NCI-H146 (cell line): ENCODE measurements around the gene GALP.
"Not testable (repeated sequence)": the region's sequence is repeated elsewhere in the genome, so short reads cannot be mapped to it uniquely, and the experiment has no call there.

Experiments used
- DNase-seq: peaks from one replicate; lab custom pipeline; 2025; lab: John Stamatoyannopoulos, UW

Gene GALP

DNA sequence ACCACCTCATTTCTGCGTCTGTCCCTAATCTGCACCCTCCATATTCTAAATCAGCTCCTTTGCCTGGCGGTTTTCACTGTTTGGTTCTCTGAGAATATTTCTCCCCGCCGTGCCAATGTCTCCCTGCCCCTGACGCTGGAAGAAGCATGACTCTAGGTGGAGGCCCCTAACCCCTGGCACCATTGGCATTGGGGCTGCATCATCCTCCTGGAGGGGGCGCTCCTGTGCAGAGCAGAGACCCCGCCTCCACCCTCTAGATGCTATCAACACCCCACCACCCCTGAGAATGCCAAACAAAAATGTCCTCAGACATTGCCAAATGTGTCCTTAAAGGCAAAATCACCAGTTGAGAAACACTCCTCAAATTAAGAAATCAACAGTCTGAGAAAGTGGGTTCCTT lies 15.3 kb downstream of the GALP start:
- DNase-seq: no peak

DNA sequence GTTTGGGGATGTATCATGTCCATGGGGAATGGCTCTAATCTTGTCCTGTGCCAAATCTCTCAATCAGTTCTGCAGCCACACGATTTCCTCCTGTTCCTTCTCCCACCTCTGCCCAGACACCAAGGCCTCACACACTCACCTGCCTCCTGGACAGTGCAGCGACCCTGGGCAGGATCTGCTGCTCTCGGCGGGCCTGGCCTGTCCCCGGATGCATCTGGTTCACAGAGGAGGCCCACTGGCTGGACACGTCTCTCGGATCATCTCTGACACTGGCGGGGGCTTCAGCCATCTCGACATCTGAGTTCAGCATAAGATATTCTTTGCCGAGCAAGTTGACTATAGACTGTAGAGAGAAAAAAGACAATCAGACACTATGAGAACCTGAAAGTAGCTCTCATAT lies 15.9 kb downstream of the GALP start:
- DNase-seq: no peak

DNA sequence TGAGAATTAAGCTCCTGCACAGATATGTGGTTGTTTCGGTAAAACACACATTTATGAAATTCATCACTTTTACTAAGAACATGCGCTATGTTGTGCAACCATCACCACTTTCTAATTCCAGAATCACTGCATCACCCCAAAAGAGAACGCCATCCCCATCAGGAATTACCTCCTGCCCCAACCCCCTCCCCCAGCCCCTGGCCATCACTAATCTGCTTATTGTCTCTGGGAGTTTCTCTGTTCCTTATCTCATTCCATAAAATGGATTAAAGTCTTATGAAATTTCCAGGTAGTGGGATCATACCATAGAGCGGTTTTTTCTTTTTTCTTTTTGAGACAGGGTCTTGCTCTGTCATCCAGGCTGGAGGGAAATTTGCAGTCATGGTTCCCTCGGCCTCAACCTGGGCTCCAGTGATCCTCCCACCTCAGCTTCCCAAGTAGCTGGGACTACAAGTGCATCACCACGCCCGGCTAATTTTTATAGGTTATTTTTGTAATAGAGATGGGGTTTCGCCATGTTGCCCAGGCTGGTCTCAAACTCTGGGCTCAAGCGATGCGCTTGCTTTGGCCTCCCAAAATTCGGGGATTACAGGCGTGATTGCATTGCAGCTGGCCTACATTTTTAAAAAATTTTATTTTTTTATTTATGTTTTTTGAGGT lies 18.3 kb downstream of the GALP start:
- no peak for DNase-seq

- not testable (repeated sequence) for DNase-seq
These were observed 21.8 kb downstream of the GALP start, which contains the start of gene ZSCAN5B for GRCh38 chr19:56197646-56198045. Gene ZSCAN5B, minus strand, starts transcription at chr19:56197783. Its CDS starts 4,731 bp downstream, at chr19:56193052.

GRCh38 chr19:56199687-56200086 lies 23.9 kb downstream of the GALP start:
- no peak for DNase-seq

DNA sequence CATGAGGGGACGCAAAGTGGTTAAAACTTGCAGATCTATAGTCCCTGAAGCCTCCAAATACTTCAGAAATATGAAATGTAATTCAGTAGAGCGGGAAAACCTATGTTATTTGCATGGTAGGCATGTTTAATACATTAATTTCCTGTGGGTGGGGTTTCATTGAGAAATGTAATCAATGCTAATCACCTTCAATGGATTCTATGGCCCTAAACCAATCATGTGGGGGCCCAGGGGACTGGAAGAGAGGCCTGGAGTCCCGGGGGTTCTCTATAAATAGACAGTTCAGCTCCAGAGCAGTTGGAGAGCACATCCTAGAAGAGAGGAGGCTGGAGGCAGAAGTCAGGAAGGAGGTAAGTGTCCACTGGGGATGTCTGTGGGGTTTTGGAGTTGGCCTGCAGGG lies 26.2 kb downstream of the GALP start, which contains the start of gene ZSCAN5C:
Gene ZSCAN5C, plus strand, starts transcription at position 301 of the 400 bp plus-strand sequence. CDS start 3,641 bp downstream, outside the sequence.
- no peak for DNase-seq

DNA sequence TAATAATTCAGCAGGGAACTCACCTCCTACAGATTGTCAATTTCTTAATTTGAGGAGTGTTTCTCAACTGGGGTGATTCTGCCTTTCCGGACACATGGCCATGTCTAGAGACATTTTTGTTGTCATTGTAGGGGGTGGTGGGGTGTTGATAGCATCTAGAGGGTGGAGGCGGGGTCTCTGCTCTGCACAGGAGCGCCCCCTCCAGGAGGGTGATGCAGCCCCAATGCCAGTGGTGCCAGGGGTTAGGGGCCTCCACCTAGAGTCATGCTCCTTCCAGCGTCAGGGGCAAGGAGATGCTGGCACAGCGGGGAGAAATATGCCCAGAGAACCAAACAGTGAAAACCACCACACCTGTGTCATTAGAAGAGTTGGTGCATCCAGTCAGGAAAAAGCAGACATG lies 31.8 kb downstream of the GALP start:
- DNase-seq: not testable (repeated sequence)

DNA sequence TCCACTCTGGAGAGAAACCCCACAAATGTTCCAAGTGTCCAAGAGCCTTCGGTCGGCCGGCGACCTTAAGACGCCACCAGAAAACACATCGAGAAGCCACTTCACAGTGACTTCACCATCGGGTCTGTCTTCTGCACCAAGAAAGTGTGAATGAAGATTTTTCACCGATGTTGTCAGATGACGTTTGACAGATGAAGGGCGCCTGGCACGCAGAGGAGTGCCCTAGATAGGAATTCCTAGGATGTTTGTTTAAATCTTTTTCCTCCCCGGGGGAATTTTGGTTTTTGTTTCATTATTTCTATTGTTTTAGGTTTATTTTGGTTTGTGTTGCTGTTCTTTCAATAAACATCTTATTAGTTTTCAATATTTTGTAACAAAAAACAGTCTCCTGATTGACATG lies 33.3 kb downstream of the GALP start:
- no peak for DNase-seq

GRCh38 chr19:56210036-56210435 lies 34.2 kb downstream of the GALP start:
- DNase-seq: not testable (repeated sequence)

GRCh38 chr19:56211718-56212117 lies 35.9 kb downstream of the GALP start:
- no peak for DNase-seq

DNA sequence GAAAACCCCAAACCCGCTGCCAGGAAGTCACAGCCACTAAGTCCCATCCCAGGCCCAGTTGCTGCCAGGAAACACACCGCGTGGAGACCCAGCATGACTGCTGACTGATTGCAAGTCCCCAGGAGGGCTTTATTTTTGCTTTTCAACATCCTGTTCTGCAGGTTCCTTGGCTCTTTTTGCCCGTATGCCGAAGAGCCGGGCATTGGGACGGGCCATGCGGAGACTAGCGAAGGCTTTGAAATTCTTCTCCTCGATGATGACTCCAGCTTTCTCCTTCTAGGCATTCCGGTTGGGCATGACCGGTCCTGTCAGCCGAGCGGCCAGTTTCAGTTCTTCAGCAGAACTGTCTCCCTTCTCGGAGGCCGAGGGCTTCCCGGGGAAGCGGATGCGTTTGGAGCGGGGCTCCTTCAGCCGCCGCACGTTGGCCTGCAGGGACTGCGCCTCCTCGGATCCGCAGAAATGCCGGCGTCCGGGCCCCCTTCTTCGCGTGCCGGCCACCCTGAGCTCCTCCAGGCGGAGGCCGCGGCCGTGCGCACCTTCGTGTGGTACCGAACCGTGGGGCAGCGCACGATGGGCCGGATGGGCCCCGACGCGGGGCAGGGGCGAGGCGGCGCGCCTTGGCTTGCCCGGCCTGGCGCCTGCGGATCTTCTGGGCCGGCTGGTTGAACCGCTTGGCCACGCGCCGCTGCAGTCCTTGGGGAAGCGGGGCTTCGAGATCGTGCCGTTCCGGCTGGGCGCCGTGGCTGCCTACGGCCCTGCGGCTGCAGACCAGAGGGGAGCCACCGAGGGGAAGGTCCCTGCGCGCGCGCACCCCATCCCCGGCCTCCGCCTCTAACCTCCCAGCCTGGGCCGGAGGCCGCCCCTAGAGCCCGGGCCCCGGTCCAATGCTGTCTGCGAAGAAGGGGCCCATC lies 41.5 kb downstream of the GALP start:
- peak; percentile 72 for DNase-seq

DNA sequence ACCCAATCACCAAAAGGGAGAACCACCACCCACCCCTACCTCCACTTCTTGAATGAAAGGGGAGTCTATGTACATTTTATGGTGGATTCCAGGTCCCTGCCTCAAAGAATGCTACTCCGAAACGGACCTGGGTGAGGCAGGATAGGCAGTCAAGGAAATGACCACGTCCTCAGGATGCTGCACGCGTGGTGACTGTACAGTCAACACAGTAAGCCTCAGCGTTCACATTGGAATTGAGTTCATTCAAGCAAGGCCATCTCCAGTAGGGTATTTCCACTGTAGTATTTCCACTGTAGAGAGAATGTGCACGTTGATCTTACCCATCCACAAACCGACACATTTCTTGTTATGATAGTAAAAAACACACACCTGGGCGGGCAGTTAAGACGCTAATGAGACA lies 43.2 kb downstream of the GALP start:
- DNase-seq: no peak

DNA sequence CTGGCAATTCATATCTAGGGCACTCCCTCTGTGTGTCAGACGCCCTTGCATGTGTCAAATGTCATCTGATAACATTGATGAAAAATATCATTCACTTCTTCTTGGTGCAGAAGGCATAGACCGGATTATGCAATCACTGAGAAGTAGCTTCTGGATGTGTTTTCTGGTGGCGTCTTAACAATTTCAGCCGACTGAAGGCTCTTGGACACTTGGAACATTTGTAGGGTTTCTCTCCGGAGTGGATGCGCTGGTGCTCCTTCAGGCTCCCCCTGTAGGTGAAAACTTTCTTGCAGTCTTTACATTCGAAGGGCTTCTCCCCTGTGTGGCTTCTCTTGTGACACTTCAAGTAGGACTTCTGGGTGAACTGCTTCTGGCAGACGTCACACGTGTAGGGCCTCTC lies 45.6 kb downstream of the GALP start:
- peak; percentile 18 for DNase-seq

DNA sequence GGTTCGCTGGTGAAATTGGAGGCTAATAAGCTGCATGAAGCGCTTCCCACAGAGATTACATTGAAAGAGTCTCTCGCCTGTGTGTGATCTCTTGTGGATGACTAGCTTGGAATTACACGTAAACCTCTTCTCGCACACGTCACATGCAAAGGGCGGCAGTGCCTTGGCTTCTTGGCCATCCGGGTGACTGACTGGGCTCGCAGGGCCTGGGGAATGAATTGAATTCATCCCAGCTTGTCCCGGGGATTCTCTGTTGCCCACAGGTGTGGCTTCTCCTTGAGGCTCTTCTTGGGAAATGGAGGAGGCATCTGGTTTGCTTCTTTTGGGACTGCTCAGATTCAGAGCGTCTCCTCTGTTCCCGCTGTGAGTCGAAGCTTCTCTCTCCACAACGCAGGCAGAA lies 46.0 kb downstream of the GALP start:
- no peak for DNase-seq

DNA sequence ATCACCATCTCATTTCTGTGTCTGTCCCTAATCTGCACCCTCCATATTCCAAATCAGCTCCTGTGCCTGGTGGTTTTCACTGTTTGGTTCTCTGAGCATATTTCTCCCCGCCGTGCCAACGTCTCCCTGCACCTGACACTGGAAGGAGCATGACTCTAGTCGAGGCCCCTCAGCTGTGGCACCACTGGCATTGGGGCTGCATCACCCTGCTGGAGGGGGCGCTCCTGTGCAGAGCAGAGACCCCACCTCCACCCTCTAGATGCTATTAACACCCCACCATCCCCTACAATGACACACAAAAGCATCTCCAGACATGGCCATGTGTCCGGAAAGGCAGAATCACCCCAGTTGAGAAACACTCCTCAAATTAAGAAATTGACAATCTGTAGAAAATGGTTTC lies 47.1 kb downstream of the GALP start:
- DNase-seq: no peak

DNA sequence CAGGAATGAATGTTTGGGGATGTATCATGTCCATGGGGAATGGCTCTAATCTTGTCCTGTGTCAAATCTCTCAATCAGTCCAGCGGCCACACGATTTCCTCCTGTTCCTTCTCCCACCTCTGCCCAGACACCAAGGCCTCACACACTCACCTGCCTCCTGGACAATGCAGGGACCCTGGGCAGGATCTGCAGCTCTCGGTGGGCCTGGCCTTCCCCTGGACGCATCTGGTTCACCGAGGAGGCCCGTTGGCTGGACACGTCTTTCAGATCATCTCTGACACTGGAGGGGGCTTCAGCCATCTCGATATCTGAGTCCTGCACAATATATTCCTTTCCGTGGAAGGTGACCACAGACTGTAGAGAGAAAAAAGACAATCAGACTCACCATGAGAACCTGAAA lies 47.7 kb downstream of the GALP start:
- no peak for DNase-seq
